AG09319 (cell line): Measurements from ENCODE around the gene ASB15.

Experiments used
- DNase-seq: peaks from one replicate; pipeline ENCODE4 v3.0.0-alpha.2; 2010; ENCODE audit warnings: low read depth; ENCODE audit errors: extremely low read depth
- CTCF ChIP-seq: IDR thresholded peaks from 2 replicates; pipeline ENCODE4 v1.5.1; 2011; ENCODE audit warnings: low read depth, mild to moderate bottlenecking, inconsistent platforms, low read length, moderate library complexity

Gene ASB15

DNA sequence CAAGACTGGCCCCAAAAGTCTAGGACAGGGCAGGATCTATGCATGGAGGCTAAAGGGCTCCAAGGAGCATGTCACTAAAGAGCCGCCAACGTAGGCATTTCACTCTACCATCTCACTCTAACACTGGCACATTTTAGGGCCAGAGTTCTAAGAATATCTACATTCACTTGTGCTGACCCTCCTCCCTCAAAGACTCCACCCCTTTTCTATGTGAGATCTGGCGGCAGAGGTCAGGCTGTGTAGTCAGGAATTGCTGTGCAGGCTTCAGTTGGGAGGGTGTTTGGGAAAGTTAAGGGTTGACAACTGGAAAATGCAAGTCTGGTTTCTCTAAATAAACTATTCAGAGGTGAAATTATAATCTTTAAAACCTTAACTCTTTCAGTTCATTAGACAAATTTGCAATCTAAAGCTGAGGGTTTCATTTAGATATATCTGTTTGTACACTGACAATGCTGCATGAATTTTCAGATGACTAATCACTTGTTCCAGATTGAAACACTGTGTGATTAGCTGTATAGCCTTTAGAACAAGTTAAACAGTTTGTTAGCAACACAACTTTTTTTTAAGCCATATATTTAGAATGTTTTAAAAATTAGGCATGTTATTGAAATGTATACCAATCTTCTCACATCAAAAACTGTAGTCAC is 72.3 kb downstream of the ASB15 start:
- DNase-seq, result no peak
- no peak for TF ChIP-seq CTCF

- no peak for DNase-seq
- TF ChIP-seq CTCF, result no peak
Observed at GRCh38 chr7:123674399-123675180, 73.0 kb downstream of the ASB15 start.

DNA sequence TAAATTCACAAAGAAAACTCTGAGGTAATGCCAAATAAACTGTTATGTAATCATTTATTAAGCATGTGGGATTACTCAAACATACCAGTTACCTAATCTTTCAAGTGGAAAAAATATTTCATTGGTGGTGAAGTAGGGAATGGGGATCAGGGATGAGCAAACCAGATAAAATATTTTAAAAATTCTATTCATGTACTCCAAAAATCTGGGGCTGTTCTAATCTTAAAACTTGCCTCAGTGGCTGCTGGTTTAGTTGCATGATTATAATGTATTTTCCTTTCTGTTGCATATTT is 73.5 kb downstream of the ASB15 start:
- TF ChIP-seq CTCF, result no peak
- DNase-seq, result no peak

DNA sequence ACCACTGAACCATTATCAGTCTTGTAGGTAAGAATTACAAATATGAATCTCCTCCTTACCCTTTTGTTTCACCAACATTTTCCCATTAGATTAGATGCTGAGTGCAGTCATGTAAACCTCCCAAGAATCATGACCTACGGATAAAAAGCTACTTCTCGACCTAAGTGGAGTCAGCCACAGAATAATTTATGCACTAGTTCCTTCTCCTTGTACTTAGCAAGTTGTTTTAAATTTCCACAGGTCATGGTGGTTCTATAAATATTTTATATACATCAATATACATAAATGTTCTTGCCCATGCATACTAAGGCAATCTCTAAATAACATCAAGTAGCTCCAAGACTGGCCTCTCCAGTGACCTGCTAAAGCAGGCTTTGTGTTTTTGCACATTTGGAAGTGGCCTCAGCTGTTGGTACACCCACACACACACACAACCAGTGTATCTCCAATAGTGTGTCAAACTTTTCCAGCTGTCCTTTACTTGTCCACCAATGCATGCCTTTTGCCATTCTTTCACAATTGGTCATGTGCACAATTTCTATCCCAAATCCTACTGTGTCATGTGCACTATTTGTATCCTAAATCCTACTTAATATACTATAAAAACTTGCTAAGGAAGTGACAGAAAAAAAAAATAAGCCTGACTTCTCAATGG is 75.6 kb downstream of the ASB15 start:
- DNase-seq, result no peak
- TF ChIP-seq CTCF, result no peak

DNA sequence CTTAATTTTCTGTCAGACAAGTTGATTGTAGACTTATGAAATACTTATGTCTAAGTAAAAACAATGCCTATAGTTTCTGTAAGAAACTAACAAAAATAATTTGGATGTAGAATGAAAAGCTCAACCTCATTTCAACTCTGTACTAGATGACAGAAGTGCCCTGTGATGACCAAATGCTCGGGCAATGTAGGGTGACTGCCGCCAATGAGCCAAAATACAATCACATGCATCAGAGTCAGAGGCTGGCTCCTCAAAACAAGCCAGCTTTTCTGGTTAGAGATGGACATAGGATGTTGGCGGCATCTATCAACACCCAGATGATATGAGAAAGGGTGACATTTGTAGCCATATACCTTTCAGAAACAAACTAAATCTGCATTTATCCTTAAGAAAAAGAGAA is 78.0 kb downstream of the ASB15 start:
- DNase-seq, result no peak
- no peak for TF ChIP-seq CTCF

GRCh38 chr7:123680580-123680979 is 79.0 kb downstream of the ASB15 start:
- no peak for TF ChIP-seq CTCF
- DNase-seq, result no peak

- no peak for DNase-seq
- no peak for TF ChIP-seq CTCF
Observed at GRCh38 chr7:123681561-123681960, 79.9 kb downstream of the ASB15 start.
